ENCODE results near the gene PAXX. TPM values are rescaled to one million over a fixed set of nuclear protein-coding genes. Genes with fewer than 3 reads are reported as not detected.

PAXX gene
- total RNA-seq, 1 experiment from 2014 or later = 68.0 TPM

DNA sequence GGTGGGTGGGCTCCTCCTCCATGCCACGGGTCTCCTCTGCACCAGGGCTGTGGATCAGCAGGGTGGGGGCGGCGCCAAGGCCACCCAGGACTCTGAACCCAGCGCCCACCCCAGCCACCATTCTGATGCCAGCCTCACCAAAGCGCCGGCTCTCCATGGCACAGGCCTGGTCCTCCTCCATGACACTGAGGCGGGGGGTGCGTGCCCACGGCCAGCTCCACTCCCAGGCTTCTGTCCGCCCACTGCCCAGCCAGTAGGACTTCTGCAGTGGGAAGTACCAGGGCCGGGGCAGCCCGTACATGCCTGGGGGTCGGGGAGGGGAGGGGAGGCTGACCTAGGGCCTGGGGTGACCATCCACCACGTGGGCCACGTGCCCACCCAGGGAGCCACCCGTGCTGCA lies 24.2 kb downstream of the PAXX start:
- no peak for DNase-seq (ENCODE audit: low read depth)

- no peak for DNase-seq (ENCODE audit: low read depth)
Measured at GRCh38 chr9:137017071-137017470, 24.8 kb downstream of the PAXX start.

DNA sequence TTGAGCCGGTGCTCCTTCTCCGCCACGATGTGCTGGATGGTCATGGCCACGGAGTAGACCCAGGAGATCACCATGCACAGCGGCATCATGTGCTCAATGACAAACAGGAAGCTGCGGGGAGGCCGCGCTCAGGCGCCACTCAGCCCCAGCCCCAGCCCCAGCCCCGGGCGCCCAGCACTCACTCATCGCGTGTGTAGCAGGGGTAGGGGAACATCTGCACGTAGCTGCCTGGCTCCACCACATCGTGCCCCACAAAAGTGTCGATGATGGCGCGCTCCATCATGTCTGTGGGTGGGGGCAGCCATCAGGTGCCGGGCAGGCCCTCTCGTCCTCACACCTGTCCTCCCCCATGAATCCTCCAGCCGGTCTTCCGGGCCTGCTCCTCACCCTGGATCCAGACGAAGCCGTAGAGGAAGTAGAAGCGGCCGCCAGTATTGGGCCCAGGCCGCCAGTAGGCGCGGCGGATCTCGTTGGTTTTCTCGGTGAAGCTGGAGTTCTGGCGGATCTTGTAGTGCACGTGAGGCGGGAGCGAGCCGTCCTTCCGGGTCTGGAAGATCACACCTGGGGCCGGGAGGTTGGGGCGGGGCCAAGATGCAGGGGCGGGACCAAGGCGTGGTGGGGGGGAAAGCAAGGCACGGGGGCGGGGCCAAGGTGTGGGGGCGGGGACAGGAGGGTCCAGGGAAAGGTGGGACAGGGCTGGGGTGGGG lies 25.7 kb downstream of the PAXX start:
- no peak for DNase-seq (ENCODE audit: low read depth)

DNA sequence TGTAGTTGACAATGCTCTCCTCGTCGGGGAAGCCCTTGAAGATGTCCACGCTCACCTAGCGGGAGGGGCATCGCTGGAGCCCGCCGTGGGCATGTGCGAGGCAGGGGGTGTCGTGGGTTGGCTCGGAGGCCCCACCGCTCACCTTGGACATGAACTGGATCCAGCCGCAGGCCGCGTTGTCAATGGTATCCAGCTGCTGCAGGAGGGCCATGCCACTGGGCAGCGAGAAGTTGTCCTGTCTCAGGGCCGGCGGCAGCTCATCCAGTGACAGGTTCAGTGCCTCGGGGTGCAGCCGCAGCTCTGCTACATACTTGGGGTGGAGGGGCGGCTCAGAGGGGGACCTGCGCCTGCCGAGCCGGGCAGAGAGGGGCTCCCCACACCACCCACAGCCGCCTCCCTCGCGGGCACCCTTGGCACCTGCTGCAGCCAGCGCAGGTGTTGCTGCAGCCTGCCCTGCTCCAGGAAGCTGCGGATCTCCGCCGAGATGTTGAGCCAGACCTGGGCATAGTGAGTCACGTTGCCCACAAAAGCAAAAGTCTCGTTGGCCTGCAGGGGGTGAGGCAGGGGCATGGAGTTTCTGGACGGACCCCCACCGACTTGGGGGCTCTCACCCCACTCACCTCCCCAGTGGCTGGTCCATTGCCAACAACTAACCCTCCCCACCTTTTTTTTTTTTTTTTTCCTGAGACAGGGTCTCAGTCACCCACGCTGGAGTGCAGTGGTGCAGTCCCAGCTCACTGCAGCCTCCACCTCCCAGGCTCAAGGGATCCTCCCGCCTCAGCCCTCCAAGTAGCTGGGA lies 26.7 kb downstream of the PAXX start:
- no peak for DNase-seq (ENCODE audit: low read depth)

DNA sequence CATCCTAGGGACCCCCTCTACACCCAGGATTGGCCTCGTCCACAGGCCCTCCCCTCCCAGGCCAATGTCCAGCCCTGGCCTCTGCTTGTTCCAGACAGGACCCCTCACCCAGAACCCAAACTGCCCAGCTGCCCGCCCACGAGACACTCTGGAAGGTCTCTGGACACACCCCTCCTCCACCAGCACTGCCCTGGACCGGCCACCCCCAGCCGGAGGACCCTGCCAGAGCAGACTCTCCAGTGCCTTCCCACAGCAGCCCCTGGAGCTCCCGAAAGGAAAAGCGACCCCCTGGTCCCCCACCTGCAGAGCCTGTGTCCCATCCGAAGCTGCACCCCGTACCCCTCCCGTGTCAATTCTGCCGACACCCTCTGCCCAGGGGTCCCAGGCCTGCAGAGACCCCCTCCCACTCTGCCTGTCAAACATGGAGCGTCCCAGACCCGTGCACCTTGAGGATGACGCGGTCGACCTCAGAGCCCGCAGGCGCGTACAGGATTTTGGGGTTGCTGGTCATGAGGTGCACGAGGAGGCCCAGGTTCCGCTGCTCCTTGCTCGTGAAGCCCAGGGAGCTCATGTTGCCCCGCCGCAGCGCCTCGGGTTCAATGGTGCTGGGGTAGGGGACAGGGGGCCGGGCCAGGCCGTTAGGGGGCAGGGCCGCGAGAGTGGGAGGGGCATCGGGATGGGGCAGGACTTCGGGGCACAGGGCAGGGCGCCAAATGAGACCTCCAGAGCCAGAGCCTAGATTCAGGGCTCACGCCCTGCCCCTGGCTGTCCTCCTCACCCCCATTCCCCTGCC lies 27.9 kb downstream of the PAXX start:
- no peak for DNase-seq (ENCODE audit: low read depth)

- DNase-seq (ENCODE audit: low read depth) = no peak
Measured at GRCh38 chr9:137020771-137021567, 28.7 kb downstream of the PAXX start.

GRCh38 chr9:137021568-137021978 lies 29.4 kb downstream of the PAXX start:
- DNase-seq (ENCODE audit: low read depth) = no peak

GRCh38 chr9:137021979-137022661 lies 29.9 kb downstream of the PAXX start:
- DNase-seq (ENCODE audit: low read depth) = peak; percentile 75

DNA sequence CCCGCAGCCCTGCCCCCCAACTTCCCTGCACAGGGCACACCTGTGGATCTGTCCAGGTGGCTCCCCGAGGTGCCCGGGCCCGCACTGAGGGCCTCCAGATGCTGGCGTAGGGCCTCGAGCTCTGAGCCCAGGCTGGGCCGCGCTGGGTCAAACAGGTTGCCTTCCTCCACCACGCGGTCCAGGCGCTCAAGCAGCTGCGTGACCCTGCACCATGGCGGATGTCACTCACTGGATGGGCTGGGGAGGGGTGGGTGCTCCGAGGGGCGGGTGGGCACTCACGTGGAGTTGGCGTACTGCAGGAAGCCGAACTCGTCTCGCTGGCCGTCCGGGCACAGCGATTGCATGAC lies 30.4 kb downstream of the PAXX start:
- no peak for DNase-seq (ENCODE audit: low read depth)

DNA sequence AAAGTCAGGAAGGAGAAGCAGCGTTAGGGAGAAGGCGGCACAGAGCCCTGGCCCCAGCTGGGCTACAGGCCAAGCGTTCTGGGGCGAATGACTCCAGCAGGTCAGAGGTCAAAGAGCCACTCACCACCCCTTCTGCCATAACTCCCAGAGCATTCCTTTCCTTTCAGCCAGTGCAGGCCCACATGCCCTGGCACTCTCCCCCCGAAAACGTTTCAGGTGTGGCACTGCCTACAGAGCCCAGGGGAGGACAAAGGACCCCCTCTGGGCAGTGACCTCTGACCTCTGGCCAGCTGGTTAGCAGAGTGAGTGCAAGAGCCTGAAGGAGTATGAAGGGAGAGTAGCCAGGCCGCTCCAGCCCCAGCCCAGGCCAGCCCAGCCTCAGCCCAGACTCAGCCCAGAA lies 30.9 kb downstream of the PAXX start:
- no peak for DNase-seq (ENCODE audit: low read depth)

GRCh38 chr9:137023583-137023991 lies 31.4 kb downstream of the PAXX start:
- DNase-seq (ENCODE audit: low read depth) = no peak

DNA sequence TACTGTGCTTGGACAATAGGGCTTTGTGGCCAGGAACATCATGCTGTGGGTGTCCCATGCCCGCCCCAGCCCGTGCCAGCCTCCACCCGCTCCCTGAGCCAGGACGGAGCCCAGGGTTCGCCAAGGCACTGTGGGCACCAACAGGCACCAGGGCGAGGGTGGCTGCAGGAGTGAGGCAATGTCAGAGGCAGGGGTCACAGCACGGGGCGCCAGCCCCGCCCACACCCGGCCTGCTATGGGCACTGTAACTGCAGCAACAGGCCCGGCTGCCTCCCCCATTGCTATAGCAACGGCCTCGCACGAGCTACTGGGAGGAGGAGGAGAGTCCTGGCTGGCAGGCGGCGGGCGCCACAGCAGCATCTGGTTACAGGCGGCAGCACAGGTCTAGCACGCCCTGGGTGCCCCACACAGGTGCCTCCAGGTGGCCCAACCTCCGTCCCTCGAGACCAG lies 33.3 kb downstream of the PAXX start:
- no peak for DNase-seq (ENCODE audit: low read depth)

DNA sequence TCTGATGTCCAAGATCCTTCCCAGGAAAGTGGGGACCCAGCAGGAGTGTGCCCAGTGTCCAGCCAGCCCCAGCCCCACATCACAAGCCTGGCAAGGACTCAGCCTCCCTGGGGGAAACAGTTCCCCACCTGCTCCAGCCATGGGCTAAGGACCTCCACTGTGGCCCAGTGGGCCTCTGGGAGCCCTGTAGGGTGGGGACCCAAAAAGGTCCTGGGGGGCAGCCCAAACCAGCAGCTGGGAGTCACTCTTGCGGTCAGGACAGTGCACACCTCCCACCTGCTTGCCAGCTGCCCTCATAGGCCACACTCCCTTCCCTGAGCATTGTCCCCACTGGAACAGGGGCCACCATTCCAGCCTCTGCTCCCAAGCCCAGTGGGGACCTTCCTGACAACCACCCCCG lies 34.2 kb downstream of the PAXX start:
- DNase-seq (ENCODE audit: low read depth) = no peak

DNA sequence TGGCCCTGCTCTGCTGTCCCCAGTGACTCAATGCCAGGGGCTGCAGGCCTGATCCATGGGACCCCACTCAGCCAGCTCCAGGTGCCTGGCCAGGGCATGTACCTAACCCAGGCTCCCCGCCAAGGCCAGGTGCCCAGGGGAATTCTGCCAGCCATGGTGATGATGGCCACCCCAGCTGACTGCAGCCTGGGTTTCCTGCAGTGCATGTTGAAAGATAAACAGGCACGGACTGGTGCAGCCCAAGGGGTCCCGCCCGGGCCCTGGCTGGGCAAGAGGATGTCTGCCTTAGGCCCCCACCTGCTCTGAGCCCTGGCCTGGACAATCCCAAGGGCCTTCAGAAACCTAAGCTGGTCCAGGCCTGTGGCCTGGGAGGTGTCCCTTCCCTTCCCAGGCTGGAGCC lies 34.6 kb downstream of the PAXX start:
- DNase-seq (ENCODE audit: low read depth) = no peak

- DNase-seq (ENCODE audit: low read depth) = no peak
Measured at GRCh38 chr9:137027369-137028262, 35.4 kb downstream of the PAXX start, which contains the start of gene ABCA2. Gene ABCA2, minus strand, starts transcription at chr9:137028237. Its CDS starts 97 bp downstream, at chr9:137028140.

GRCh38 chr9:137028263-137029057 lies 36.2 kb downstream of the PAXX start:
- DNase-seq (ENCODE audit: low read depth) = peak; percentile 37

GRCh38 chr9:137029058-137029936 lies 37.1 kb downstream of the PAXX start:
- DNase-seq (ENCODE audit: low read depth) = peak; percentile 55

GRCh38 chr9:137030006-137030405 lies 37.8 kb downstream of the PAXX start:
- no peak for DNase-seq (ENCODE audit: low read depth)
